Measurements from ENCODE around the gene LTA.

LTA gene

GRCh38 chr6:31578184-31579118, 6.4 kb downstream of the LTA start:
- Histone ChIP-seq H3K4me3 (ENCODE audit: low read depth, low read length) (no peak overlapping the region), H3K36me3 (ENCODE audit: control insufficient read depth in 2 of 2, insufficient read depth in 1 of 2, low read length in 2 of 2) (no peaks in the 10 kb centered on the region), H3K27ac (ENCODE audit: extremely low read depth, low read depth, low read length) (no peak overlapping the region), H3K9me3 (ENCODE audit: control insufficient read depth, insufficient read depth, low read depth, low read length) (no peaks in the 10 kb centered on the region), H3K4me1 (ENCODE audit: control insufficient read depth, insufficient read depth, low read length) (peaks cover 4% of the 10 kb centered on the region; the same call in 1 of the 2 replicates)
- ChIA-PET POLR2A (no interaction called here), CTCF (interaction anchor here (0.5 to 18.7 kb wide), 9 partner anchors 8 to 1582 kb away, joined by 3 to 518 read pairs (median 5); partner anchors contain the start of genes ATP6V1G2, LST1, LTA and NCR3)
- 0 out of 2 replicates have a peak, but pooled peaks have one; percentile 50 for TF ChIP-seq IKZF3 (tag by site-specific recombination; IDR thresholded peaks at IDR 0.05)
- no peak for TF ChIP-seq REPIN1 (tag by site-specific recombination; IDR thresholded peaks at IDR 0.05; ENCODE audit: low read depth)
- peak; percentile 38; the same call in 1 of the 2 replicates for TF ChIP-seq ZNF341 (tag by site-specific recombination; IDR thresholded peaks at IDR 0.05; ENCODE audit: low read depth)
- TF ChIP-seq FEZF1 (tag by site-specific recombination; IDR thresholded peaks at IDR 0.05): no peak
- TF ChIP-seq GFI1B (tag by site-specific recombination; IDR thresholded peaks at IDR 0.05): 0 out of 2 replicates have a peak, but pooled peaks have one; percentile 56
- TF ChIP-seq ZNF449 (tag by site-specific recombination; IDR thresholded peaks at IDR 0.05): 0 out of 2 replicates have a peak, but pooled peaks have one; percentile 40

- H3K36me3 ChIP-seq (ENCODE audit: control insufficient read depth in 2 of 2, insufficient read depth in 1 of 2, low read length in 2 of 2): no peaks in the 10 kb centered on the region
- TF ChIP-seq ZSCAN18 (tag by site-specific recombination; IDR thresholded peaks at IDR 0.05) (no peak), ZNF571 (tag by site-specific recombination; IDR thresholded peaks at IDR 0.05) (no peak), MEIS1 (CRISPR knock-in tag; IDR thresholded peaks at IDR 0.05; ENCODE audit: borderline replicate concordance) (no peak), ZNF175 (tag by site-specific recombination; IDR thresholded peaks at IDR 0.05) (no peak), ELK4 (IDR thresholded peaks at IDR 0.05; ENCODE audit: borderline replicate concordance, low read depth, low read length) (no peak), ZNF302 (tag by site-specific recombination; IDR thresholded peaks at IDR 0.05; ENCODE audit: low read depth) (no peak), KLF8 (tag by site-specific recombination; IDR thresholded peaks at IDR 0.05) (no peak), ZNF776 (tag by site-specific recombination; IDR thresholded peaks at IDR 0.05; ENCODE audit: borderline replicate concordance) (no peak), ZNF521 (tag by site-specific recombination; IDR thresholded peaks at IDR 0.05) (no peak), ZNF777 (tag by site-specific recombination; IDR thresholded peaks at IDR 0.05; ENCODE audit: borderline replicate concordance) (no peak), ZNF18 (tag by site-specific recombination; IDR thresholded peaks at IDR 0.05) (no peak), PRDM2 (tag by site-specific recombination; IDR thresholded peaks at IDR 0.05; ENCODE audit: borderline replicate concordance) (no peak)
- H3K27ac ChIP-seq (ENCODE audit: extremely low read depth, low read depth, low read length): no peak overlapping the region
- POLR2A ChIA-PET: no interaction called here
- CTCF ChIA-PET: interaction anchor here (0.6 to 18.7 kb wide), 6 partner anchors 10 to 179 kb away, joined by 4 to 518 read pairs (median 39); partner anchors contain the start of genes ATP6V1G2, LTA, NCR3 and NFKBIL1
- no peak overlapping the region for H3K4me3 ChIP-seq (ENCODE audit: low read depth, low read length)
- H3K4me1 ChIP-seq (ENCODE audit: control insufficient read depth, insufficient read depth, low read length): peaks cover 4% of the 10 kb centered on the region; the same call in 1 of the 2 replicates
- no peaks in the 10 kb centered on the region for H3K9me3 ChIP-seq (ENCODE audit: control insufficient read depth, insufficient read depth, low read depth, low read length)
These were observed 7.0 kb downstream of the LTA start for GRCh38 chr6:31579119-31579505.
